GM13977 (cell line): Measurements from ENCODE around the gene WDR72.

Experiments used
- DNase-seq: peaks from one replicate; pipeline ENCODE4 v3.0.0; 2012; ENCODE audit warnings: low spot score
- in situ Hi-C: fragments of 300-500 bp; cut with MboI; formaldehyde crosslinking; loops from one replicate; pipeline ENCODE4 v1.12.0; 2022; ENCODE audit warnings: low sequenced_read_pairs, low pct_unique_long_range_greater_than_20kb, mixed read lengths, inconsistent platforms; ENCODE audit not compliant: unreplicated experiment
- TF ChIP-seq, protein P1 (sequence below): IDR thresholded peaks from 2 replicates; pipeline ENCODE4 v1.5.1; 2012; ENCODE audit warnings: mild to moderate bottlenecking, control low read depth; ENCODE audit not compliant: insufficient read depth; ENCODE audit errors: extremely low read depth, missing control alignments

WDR72 gene

GRCh38 chr15:53747501-53748068, 11.9 kb downstream of the WDR72 start:
- TF ChIP-seq, protein P1, sequence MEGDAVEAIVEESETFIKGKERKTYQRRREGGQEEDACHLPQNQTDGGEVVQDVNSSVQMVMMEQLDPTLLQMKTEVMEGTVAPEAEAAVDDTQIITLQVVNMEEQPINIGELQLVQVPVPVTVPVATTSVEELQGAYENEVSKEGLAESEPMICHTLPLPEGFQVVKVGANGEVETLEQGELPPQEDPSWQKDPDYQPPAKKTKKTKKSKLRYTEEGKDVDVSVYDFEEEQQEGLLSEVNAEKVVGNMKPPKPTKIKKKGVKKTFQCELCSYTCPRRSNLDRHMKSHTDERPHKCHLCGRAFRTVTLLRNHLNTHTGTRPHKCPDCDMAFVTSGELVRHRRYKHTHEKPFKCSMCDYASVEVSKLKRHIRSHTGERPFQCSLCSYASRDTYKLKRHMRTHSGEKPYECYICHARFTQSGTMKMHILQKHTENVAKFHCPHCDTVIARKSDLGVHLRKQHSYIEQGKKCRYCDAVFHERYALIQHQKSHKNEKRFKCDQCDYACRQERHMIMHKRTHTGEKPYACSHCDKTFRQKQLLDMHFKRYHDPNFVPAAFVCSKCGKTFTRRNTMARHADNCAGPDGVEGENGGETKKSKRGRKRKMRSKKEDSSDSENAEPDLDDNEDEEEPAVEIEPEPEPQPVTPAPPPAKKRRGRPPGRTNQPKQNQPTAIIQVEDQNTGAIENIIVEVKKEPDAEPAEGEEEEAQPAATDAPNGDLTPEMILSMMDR: no peak
- in situ Hi-C loops: no loop called here
- no peak for DNase-seq

- in situ Hi-C loops: no loop called here
- TF ChIP-seq, protein P1: no peak
- DNase-seq: no peak
Measured at GRCh38 chr15:53746101-53746500, 13.4 kb downstream of the WDR72 start.

DNA sequence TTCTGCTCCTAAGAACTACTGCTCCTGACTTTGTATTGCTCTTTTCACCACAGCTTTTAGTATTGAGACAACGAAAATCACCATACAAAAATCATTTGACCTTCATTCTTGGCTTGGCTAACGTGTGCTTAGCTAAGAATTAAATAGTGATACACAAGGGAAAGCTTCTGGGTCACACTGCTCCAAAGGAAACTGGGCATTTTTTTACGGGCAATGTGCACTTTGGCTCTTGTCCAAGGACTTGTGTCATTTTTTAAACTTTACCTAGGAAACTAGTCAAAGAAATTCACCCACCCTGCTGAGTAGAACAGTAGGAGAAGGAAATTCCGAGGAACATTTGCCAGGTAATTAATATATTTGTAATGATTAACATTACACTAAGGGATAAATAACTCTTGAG, 19.8 kb downstream of the WDR72 start:
- in situ Hi-C loops: no loop called here
- TF ChIP-seq, protein P1: no peak
- DNase-seq: no peak

DNA sequence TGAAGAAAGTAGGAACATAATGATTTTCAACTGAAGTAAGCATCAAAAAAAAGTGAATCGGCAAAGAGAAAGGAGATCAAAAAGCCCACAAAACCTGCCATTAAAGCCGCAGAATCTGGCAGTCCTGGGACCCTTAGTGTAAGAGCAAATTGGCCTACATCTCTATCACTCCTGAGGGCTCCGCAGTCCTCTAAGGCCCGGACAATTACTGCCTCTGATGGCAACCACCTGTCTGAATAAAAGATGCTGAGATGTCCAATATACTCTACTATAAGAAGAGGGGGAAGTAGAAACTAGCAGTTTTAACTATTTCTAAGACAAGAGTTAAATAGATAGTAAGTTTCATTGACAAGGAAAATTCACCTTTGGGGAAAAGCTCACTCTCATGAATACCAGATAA, 20.3 kb downstream of the WDR72 start:
- DNase-seq: no peak
- in situ Hi-C loops: no loop called here
- TF ChIP-seq, protein P1: no peak

- TF ChIP-seq, protein P1: no peak
- in situ Hi-C loops: no loop called here
Measured at GRCh38 chr15:53721334-53722087, 38.0 kb downstream of the WDR72 start.

GRCh38 chr15:53716909-53717876, 42.3 kb downstream of the WDR72 start:
- in situ Hi-C loops: no loop called here
- TF ChIP-seq, protein P1: peak; percentile 14
- DNase-seq: no peak

More at GRCh38 chr15:53721334-53722087, 38.0 kb downstream of the WDR72 start:
- DNase-seq: no peak
